Measurements from ENCODE around the gene ATRX.
A peak's percentile ranks its signal among the peaks of the same experiment; 100 is the strongest.

ATRX gene

GRCh38 chrX:77572322-77572721, 213.7 kb downstream of the ATRX start:
- H3K9ac ChIP-seq (ENCODE audit: low read length), result no peak overlapping the region
- no peak overlapping the region for H2BK12ac ChIP-seq (ENCODE audit: low read length in 2 of 2)
- H2AFZ ChIP-seq (ENCODE audit: low read depth, low read length), result no peak overlapping the region
- no peaks in the 10 kb centered on the region for H3K79me1 ChIP-seq (replicated peaks; ENCODE audit: low read length, poor library complexity, severe bottlenecking)
- no peak for DNase-seq
- no CpG with 5 or more reads among the region's 3 CpGs for WGBS
- H2BK15ac ChIP-seq (ENCODE audit: low read depth, poor library complexity, severe bottlenecking), result no peak overlapping the region
- no peak overlapping the region for H3K23ac ChIP-seq (ENCODE audit: low read length in 2 of 2)
- H2BK120ac ChIP-seq (ENCODE audit: low read depth, low read length), result no peak overlapping the region
- H4K8ac ChIP-seq (ENCODE audit: low read length), result no peak overlapping the region
- no peak overlapping the region for H4K91ac ChIP-seq (ENCODE audit: low read length)
- no peak overlapping the region for H3K18ac ChIP-seq (ENCODE audit: low read depth in 1 of 2, low read length in 2 of 2)
- no peak overlapping the region for H3K4ac ChIP-seq (ENCODE audit: low read depth in 1 of 2, low read length in 2 of 2)
- H3K27ac ChIP-seq (ENCODE audit: low read length, poor library complexity, severe bottlenecking), result no peak overlapping the region
- H3K9me3 ChIP-seq (ENCODE audit: control insufficient read depth, low read length), result no peaks in the 10 kb centered on the region
- H3K4me1 ChIP-seq (ENCODE audit: control insufficient read depth, insufficient read depth, low read depth, low read length), result no peaks in the 10 kb centered on the region
- H3K36me3 ChIP-seq (ENCODE audit: control insufficient read depth in 1 of 2, insufficient read depth in 2 of 2, low read depth in 1 of 2, low read length in 2 of 2), result peaks cover 0 to 20% of the 10 kb centered on the region in 2 experiments
- H3K4me2 ChIP-seq (ENCODE audit: low read length, poor library complexity, severe bottlenecking), result no peak overlapping the region
- H3K14ac ChIP-seq (ENCODE audit: low read length in 2 of 2), result no peak overlapping the region
- H2AK5ac ChIP-seq (ENCODE audit: low read length, severe bottlenecking), result no peak overlapping the region
- H3K4me3 ChIP-seq (ENCODE audit: insufficient read depth in 1 of 2, low read depth in 1 of 2, low read length in 2 of 2), result no peak overlapping the region
- H2BK5ac ChIP-seq (ENCODE audit: low read depth, low read length, poor library complexity, severe bottlenecking), result no peak overlapping the region
- H3K27me3 ChIP-seq (ENCODE audit: control insufficient read depth in 1 of 2, insufficient read depth in 1 of 2, low read length in 2 of 2), result no peaks in the 10 kb centered on the region

DNA sequence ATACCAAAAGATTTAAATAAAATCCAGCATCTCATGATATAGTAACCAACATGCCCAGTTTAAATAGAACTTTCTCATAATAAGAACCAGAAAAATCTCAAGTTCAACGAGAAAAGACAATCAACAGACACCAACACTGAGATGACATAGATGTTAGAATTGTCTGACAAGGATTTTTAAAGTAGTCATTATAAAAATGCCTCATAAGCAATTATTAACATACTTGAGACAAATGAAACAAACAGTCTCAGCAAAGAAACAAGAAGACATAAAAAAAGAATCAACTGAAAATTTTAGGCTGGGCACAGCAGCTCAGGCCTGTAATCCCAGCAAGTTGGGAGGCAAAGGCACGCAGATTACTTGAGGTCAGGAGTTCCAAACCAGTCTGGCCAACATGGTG, 220.7 kb downstream of the ATRX start:
- Histone ChIP-seq H2AFZ (ENCODE audit: low read depth, low read length) (no peak overlapping the region), H3K9ac (ENCODE audit: low read length) (no peak overlapping the region), H3K27ac (ENCODE audit: low read length, poor library complexity, severe bottlenecking) (no peak overlapping the region), H2BK5ac (ENCODE audit: low read depth, low read length, poor library complexity, severe bottlenecking) (no peak overlapping the region), H3K4ac (ENCODE audit: low read depth in 1 of 2, low read length in 2 of 2) (no peak overlapping the region), H3K9me3 (ENCODE audit: control insufficient read depth, low read length) (no peaks in the 10 kb centered on the region), H3K36me3 (ENCODE audit: control insufficient read depth in 1 of 2, insufficient read depth in 2 of 2, low read depth in 1 of 2, low read length in 2 of 2) (peaks cover 0 to 3% of the 10 kb centered on the region in 2 experiments), H2BK12ac (ENCODE audit: low read length in 2 of 2) (no peak overlapping the region), H3K14ac (ENCODE audit: low read length in 2 of 2) (no peak overlapping the region), H4K8ac (ENCODE audit: low read length) (no peak overlapping the region), H2BK15ac (ENCODE audit: low read depth, poor library complexity, severe bottlenecking) (no peak overlapping the region), H4K91ac (ENCODE audit: low read length) (no peak overlapping the region), H3K4me2 (ENCODE audit: low read length, poor library complexity, severe bottlenecking) (no peak overlapping the region), H2BK120ac (ENCODE audit: low read depth, low read length) (no peak overlapping the region), H3K4me3 (ENCODE audit: insufficient read depth in 1 of 2, low read depth in 1 of 2, low read length in 2 of 2) (no peak overlapping the region), H3K27me3 (ENCODE audit: control insufficient read depth in 1 of 2, insufficient read depth in 1 of 2, low read length in 2 of 2) (no peaks in the 10 kb centered on the region), H2AK5ac (ENCODE audit: low read length, severe bottlenecking) (no peak overlapping the region), H3K18ac (ENCODE audit: low read depth in 1 of 2, low read length in 2 of 2) (no peak overlapping the region), H3K4me1 (ENCODE audit: control insufficient read depth, insufficient read depth, low read depth, low read length) (no peaks in the 10 kb centered on the region), H3K79me1 (replicated peaks; ENCODE audit: low read length, poor library complexity, severe bottlenecking) (peaks cover 7% of the 10 kb centered on the region), H3K23ac (ENCODE audit: low read length in 2 of 2) (no peak overlapping the region)
- no peak for DNase-seq
- WGBS, result 82% methylated on average over 1 of the region's 2 CpGs

DNA sequence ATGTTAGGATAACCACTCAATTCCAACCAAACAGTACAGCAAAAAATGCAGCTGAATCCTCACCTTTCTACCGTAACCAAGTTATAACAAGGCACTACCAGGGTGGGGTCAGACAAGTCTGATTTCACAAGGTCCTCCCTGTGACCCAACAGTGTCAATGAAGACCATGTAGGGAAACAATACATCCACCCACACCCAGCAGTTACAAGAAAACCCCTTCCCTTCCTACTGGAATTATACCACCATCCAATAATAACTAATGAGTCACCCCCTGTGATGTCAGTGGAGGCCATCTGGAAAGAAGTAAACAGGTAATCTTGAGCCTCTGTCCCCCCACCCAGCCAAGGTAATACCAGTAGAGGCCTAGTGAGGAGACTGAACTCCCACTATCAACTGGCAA, 221.2 kb downstream of the ATRX start:
- Histone ChIP-seq H4K91ac (ENCODE audit: low read length) (no peak overlapping the region), H3K9ac (ENCODE audit: low read length) (no peak overlapping the region), H3K14ac (ENCODE audit: low read length in 2 of 2) (no peak overlapping the region), H2BK15ac (ENCODE audit: low read depth, poor library complexity, severe bottlenecking) (no peak overlapping the region), H4K8ac (ENCODE audit: low read length) (no peak overlapping the region), H3K79me1 (replicated peaks; ENCODE audit: low read length, poor library complexity, severe bottlenecking) (peaks cover 7% of the 10 kb centered on the region), H2AFZ (ENCODE audit: low read depth, low read length) (no peak overlapping the region), H2BK5ac (ENCODE audit: low read depth, low read length, poor library complexity, severe bottlenecking) (no peak overlapping the region), H3K18ac (ENCODE audit: low read depth in 1 of 2, low read length in 2 of 2) (no peak overlapping the region), H2BK120ac (ENCODE audit: low read depth, low read length) (no peak overlapping the region), H3K23ac (ENCODE audit: low read length in 2 of 2) (no peak overlapping the region), H2AK5ac (ENCODE audit: low read length, severe bottlenecking) (no peak overlapping the region), H3K4me1 (ENCODE audit: control insufficient read depth, insufficient read depth, low read depth, low read length) (no peaks in the 10 kb centered on the region), H3K9me3 (ENCODE audit: control insufficient read depth, low read length) (no peaks in the 10 kb centered on the region), H3K4me2 (ENCODE audit: low read length, poor library complexity, severe bottlenecking) (no peak overlapping the region), H2BK12ac (ENCODE audit: low read length in 2 of 2) (no peak overlapping the region), H3K4ac (ENCODE audit: low read depth in 1 of 2, low read length in 2 of 2) (no peak overlapping the region), H3K36me3 (ENCODE audit: control insufficient read depth in 1 of 2, insufficient read depth in 2 of 2, low read depth in 1 of 2, low read length in 2 of 2) (peaks cover under 1 to 3% of the 10 kb centered on the region in 2 experiments), H3K27me3 (ENCODE audit: control insufficient read depth in 1 of 2, insufficient read depth in 1 of 2, low read length in 2 of 2) (no peaks in the 10 kb centered on the region), H3K4me3 (ENCODE audit: insufficient read depth in 1 of 2, low read depth in 1 of 2, low read length in 2 of 2) (no peak overlapping the region), H3K27ac (ENCODE audit: low read length, poor library complexity, severe bottlenecking) (no peak overlapping the region)
- peak; percentile 10 for DNase-seq
- WGBS, result 100% methylated on average over 1 of the region's 1 CpG

DNA sequence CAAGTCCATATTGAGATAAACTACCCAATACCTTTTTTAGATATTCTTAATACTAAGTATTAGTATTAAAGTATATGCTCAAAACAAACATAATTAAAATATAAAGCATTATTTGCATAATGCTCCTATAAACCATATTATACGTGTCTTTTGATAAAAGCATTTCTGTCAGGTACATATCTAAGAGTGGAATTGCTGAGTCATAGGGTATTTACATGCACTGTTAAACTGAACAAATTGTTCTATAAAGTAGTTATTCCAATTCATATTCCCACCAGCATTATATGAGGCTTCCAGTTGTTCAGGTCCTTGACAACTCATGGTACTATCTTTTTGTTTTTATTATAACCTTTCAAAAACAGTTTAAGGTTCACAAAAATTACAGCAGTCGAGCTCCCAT, 224.6 kb downstream of the ATRX start:
- Histone ChIP-seq H3K4me2 (ENCODE audit: low read length, poor library complexity, severe bottlenecking) (no peak overlapping the region), H3K23ac (ENCODE audit: low read length in 2 of 2) (no peak overlapping the region), H2BK120ac (ENCODE audit: low read depth, low read length) (no peak overlapping the region), H2AK5ac (ENCODE audit: low read length, severe bottlenecking) (no peak overlapping the region), H2BK5ac (ENCODE audit: low read depth, low read length, poor library complexity, severe bottlenecking) (no peak overlapping the region), H3K9me3 (ENCODE audit: control insufficient read depth, low read length) (no peaks in the 10 kb centered on the region), H3K4me1 (ENCODE audit: control insufficient read depth, insufficient read depth, low read depth, low read length) (no peaks in the 10 kb centered on the region), H2AFZ (ENCODE audit: low read depth, low read length) (no peak overlapping the region), H2BK12ac (ENCODE audit: low read length in 2 of 2) (no peak overlapping the region), H3K27ac (ENCODE audit: low read length, poor library complexity, severe bottlenecking) (no peak overlapping the region), H4K91ac (ENCODE audit: low read length) (no peak overlapping the region), H4K8ac (ENCODE audit: low read length) (no peak overlapping the region), H3K4ac (ENCODE audit: low read depth in 1 of 2, low read length in 2 of 2) (no peak overlapping the region), H2BK15ac (ENCODE audit: low read depth, poor library complexity, severe bottlenecking) (no peak overlapping the region), H3K18ac (ENCODE audit: low read depth in 1 of 2, low read length in 2 of 2) (no peak overlapping the region), H3K9ac (ENCODE audit: low read length) (no peak overlapping the region), H3K4me3 (ENCODE audit: insufficient read depth in 1 of 2, low read depth in 1 of 2, low read length in 2 of 2) (no peak overlapping the region), H3K36me3 (ENCODE audit: control insufficient read depth in 1 of 2, insufficient read depth in 2 of 2, low read depth in 1 of 2, low read length in 2 of 2) (peaks cover 2 to 16% of the 10 kb centered on the region in 2 experiments), H3K27me3 (ENCODE audit: control insufficient read depth in 1 of 2, insufficient read depth in 1 of 2, low read length in 2 of 2) (no peaks in the 10 kb centered on the region), H3K79me1 (replicated peaks; ENCODE audit: low read length, poor library complexity, severe bottlenecking) (peaks cover 7% of the 10 kb centered on the region), H3K14ac (ENCODE audit: low read length in 2 of 2) (no peak overlapping the region)
- DNase-seq, result no peak
- 100% methylated on average over 1 of the region's 2 CpGs for WGBS
